Trophoblast cell (in vitro differentiated cells and primary cell): ENCODE measurements around the gene KDM4B.
A peak's percentile ranks its signal among the peaks of the same experiment; 100 is the strongest.

Experiments
- DNase-seq, 2 donors: peaks; one replicate each; pipeline ENCODE4 v3.0.0-alpha.2; 2016
- H2AFZ ChIP-seq: 2 replicates; pipeline ENCODE4 v1.6.1; 2013; ENCODE audit warnings: low read length, moderate library complexity, mild to moderate bottlenecking; ENCODE audit not compliant: insufficient read depth, poor library complexity
- H2AK5ac ChIP-seq: 2 replicates; pipeline ENCODE4 v1.6.1; 2013; ENCODE audit warnings: mild to moderate bottlenecking, low read length
- H2BK120ac ChIP-seq: 2 replicates; pipeline ENCODE4 v1.6.1; 2013; ENCODE audit warnings: low read length, mild to moderate bottlenecking, moderate library complexity; ENCODE audit not compliant: insufficient read depth, poor library complexity
- H2BK12ac ChIP-seq: 2 replicates; pipeline ENCODE4 v1.6.1; 2013; ENCODE audit warnings: mild to moderate bottlenecking, low read length, moderate library complexity
- H2BK5ac ChIP-seq: 2 replicates; pipeline ENCODE4 v1.6.1; 2013; ENCODE audit warnings: low read length, low read depth, moderate library complexity, mild to moderate bottlenecking; ENCODE audit not compliant: poor library complexity
- H3K14ac ChIP-seq: 2 replicates; pipeline ENCODE4 v1.6.1; 2013; ENCODE audit warnings: mild to moderate bottlenecking, low read length
- H3K18ac ChIP-seq: 2 replicates; pipeline ENCODE4 v1.6.1; 2013; ENCODE audit warnings: mild to moderate bottlenecking, low read length
- H3K23ac ChIP-seq: 2 replicates; pipeline ENCODE4 v1.6.1; 2013; ENCODE audit warnings: low read length
- H3K27ac ChIP-seq: 2 replicates; pipeline ENCODE4 v1.5.1; 2013; ENCODE audit warnings: low read depth, mild to moderate bottlenecking, inconsistent platforms, low read length, moderate library complexity
- H3K27me3 ChIP-seq: 2 replicates; pipeline ENCODE4 v1.6.1; 2013; ENCODE audit warnings: inconsistent platforms, mild to moderate bottlenecking, low read length, moderate library complexity; ENCODE audit not compliant: insufficient read depth
- H3K36me3 ChIP-seq, 2 experiments: 1 replicate in 1 of 2; 2 replicates in 1 of 2; pipeline ENCODE4 v1.6.1; 2013; ENCODE audit warnings: low read length in 2 of 2, mild to moderate bottlenecking in 2 of 2, moderate library complexity in 1 of 2; ENCODE audit not compliant: insufficient read depth in 2 of 2, control insufficient read depth in 1 of 2
- H3K4ac ChIP-seq: 2 replicates; pipeline ENCODE4 v1.6.1; 2013; ENCODE audit warnings: low read depth, mild to moderate bottlenecking, low read length, moderate library complexity
- H3K4me1 ChIP-seq, 2 experiments: 1 replicate in 1 of 2; 2 replicates in 1 of 2; pipeline ENCODE4 v1.6.1; 2013; ENCODE audit warnings: low read length in 2 of 2, mild to moderate bottlenecking in 2 of 2, moderate library complexity in 1 of 2; ENCODE audit not compliant: insufficient read depth in 2 of 2, control insufficient read depth in 1 of 2
- H3K4me2 ChIP-seq: 2 replicates; pipeline ENCODE4 v1.6.1; 2013; ENCODE audit warnings: inconsistent platforms, mild to moderate bottlenecking, low read length, moderate library complexity
- H3K4me3 ChIP-seq: 2 replicates; pipeline ENCODE4 v1.5.1; 2013; ENCODE audit warnings: mild to moderate bottlenecking, low read depth, low read length, inconsistent platforms
- H3K79me1 ChIP-seq: one replicate; pipeline ENCODE4 v1.6.1; 2013; ENCODE audit warnings: low read length
- H3K79me2 ChIP-seq: 2 replicates; pipeline ENCODE4 v1.6.1; 2013; ENCODE audit warnings: low read length, mild to moderate bottlenecking; ENCODE audit not compliant: control insufficient read depth, insufficient read depth, poor library complexity
- H3K9ac ChIP-seq: 2 replicates; pipeline ENCODE4 v1.6.1; 2013; ENCODE audit warnings: mild to moderate bottlenecking, low read length
- H3K9me3 ChIP-seq: 2 replicates; pipeline ENCODE4 v1.6.1; 2013; ENCODE audit warnings: low read depth, mild to moderate bottlenecking, control low read depth, inconsistent platforms, low read length; ENCODE audit not compliant: insufficient read depth
- H4K12ac ChIP-seq: 2 replicates; pipeline ENCODE4 v1.6.1; 2013; ENCODE audit warnings: low read depth, mild to moderate bottlenecking, low read length, moderate library complexity
- H4K8ac ChIP-seq: 2 replicates; pipeline ENCODE4 v1.6.1; 2013; ENCODE audit warnings: low read depth, mild to moderate bottlenecking, low read length, moderate library complexity
- H4K91ac ChIP-seq: one replicate; pipeline ENCODE4 v1.6.1; 2013; ENCODE audit warnings: low read depth, mild to moderate bottlenecking, low read length, moderate library complexity
- WGBS: extraction: QIAGEN DNeasy Blood & Tissue Kit; methylation state at CpG from one replicate; pipeline ENCODE4 v1.1.7; 2013; ENCODE audit warnings: missing lambda C conversion rate; ENCODE audit not compliant: insufficient read length, insufficient coverage; ENCODE audit errors: extremely low coverage; 5-methylcytosine and 5-hydroxymethylcytosine counted together

Gene KDM4B

GRCh38 chr19:5119297-5119998, 150.5 kb downstream of the KDM4B start:
- peaks cover 46 to 52% of the 10 kb centered on the region in 2 experiments for H3K36me3 ChIP-seq

GRCh38 chr19:5120321-5120720, 151.4 kb downstream of the KDM4B start:
- H3K36me3 ChIP-seq, result peaks cover 42 to 48% of the 10 kb centered on the region in 2 experiments
- H3K9me3 ChIP-seq, result peaks cover 2% of the 10 kb centered on the region
- no peak overlapping the region for H3K4me3 ChIP-seq
- H2BK5ac ChIP-seq, result no peak overlapping the region
- no peak overlapping the region for H2BK12ac ChIP-seq
- no peak overlapping the region for H2AFZ ChIP-seq
- H3K27ac ChIP-seq, result no peak overlapping the region
- H3K23ac ChIP-seq, result no peak overlapping the region
- no peak overlapping the region for H2AK5ac ChIP-seq
- no peak overlapping the region for H3K9ac ChIP-seq
- H3K4me2 ChIP-seq, result no peak overlapping the region
- no peak overlapping the region for H4K12ac ChIP-seq
- no peak overlapping the region for H3K4ac ChIP-seq
- no peak overlapping the region for H2BK120ac ChIP-seq
- H4K8ac ChIP-seq, result no peak overlapping the region
- H4K91ac ChIP-seq, result no peak overlapping the region
- H3K14ac ChIP-seq, result no peak overlapping the region
- peaks cover 16 to 23% of the 10 kb centered on the region in 2 experiments for H3K4me1 ChIP-seq
- H3K27me3 ChIP-seq, result no peaks in the 10 kb centered on the region
- DNase-seq, result no peak
- no peak overlapping the region for H3K18ac ChIP-seq
- no peaks in the 10 kb centered on the region for H3K79me1 ChIP-seq
- peaks cover 2% of the 10 kb centered on the region for H3K79me2 ChIP-seq
- no CpG with 5 or more reads among the region's 8 CpGs for WGBS

More at GRCh38 chr19:5119297-5119998, 150.5 kb downstream of the KDM4B start:
- Histone ChIP-seq H3K79me1 (no peaks in the 10 kb centered on the region), H2BK12ac (no peak overlapping the region), H4K8ac (no peak overlapping the region), H3K27me3 (no peaks in the 10 kb centered on the region), H3K4me1 (peaks cover 14 to 20% of the 10 kb centered on the region in 2 experiments), H3K79me2 (no peaks in the 10 kb centered on the region), H3K4me2 (no peak overlapping the region), H2AFZ (no peak overlapping the region), H2AK5ac (no peak overlapping the region), H3K23ac (no peak overlapping the region), H4K12ac (no peak overlapping the region), H4K91ac (no peak overlapping the region), H2BK120ac (no peak overlapping the region), H3K4me3 (no peak overlapping the region), H3K14ac (no peak overlapping the region), H3K9me3 (peaks cover 2% of the 10 kb centered on the region), H3K9ac (no peak overlapping the region), H3K4ac (no peak overlapping the region), H3K18ac (no peak overlapping the region), H3K27ac (no peak overlapping the region), H2BK5ac (no peak overlapping the region)
- no peak for DNase-seq
- WGBS, result no CpG with 5 or more reads among the region's 40 CpGs

DNA sequence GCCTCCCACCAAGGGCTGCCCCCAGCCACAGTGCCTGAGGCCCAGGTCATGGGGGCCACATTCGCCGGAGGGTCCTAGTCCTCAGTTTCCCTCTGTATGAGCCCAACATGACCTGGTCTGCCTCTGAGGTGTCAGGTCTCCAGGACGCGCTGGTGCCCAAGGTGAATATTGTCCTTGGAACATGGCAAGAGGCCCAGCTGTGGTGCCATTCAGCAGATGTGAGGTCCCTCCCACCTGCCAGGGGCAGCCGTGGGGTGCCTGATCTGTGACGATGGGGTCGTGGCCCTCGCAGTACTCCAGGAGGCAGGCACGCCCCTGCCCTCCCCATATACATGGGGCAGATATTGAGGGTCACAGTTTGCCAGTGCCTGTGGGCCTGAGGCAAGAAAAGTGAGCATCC, 151.9 kb downstream of the KDM4B start:
- no peak overlapping the region for H2BK5ac ChIP-seq
- H3K14ac ChIP-seq, result no peak overlapping the region
- no peaks in the 10 kb centered on the region for H3K27me3 ChIP-seq
- H4K91ac ChIP-seq, result no peak overlapping the region
- H3K4me1 ChIP-seq, result peaks cover 19 to 28% of the 10 kb centered on the region in 2 experiments
- peaks cover 44 to 47% of the 10 kb centered on the region in 2 experiments for H3K36me3 ChIP-seq
- no peaks in the 10 kb centered on the region for H3K79me1 ChIP-seq
- no peak overlapping the region for H4K12ac ChIP-seq
- no peak overlapping the region for H3K4me3 ChIP-seq
- no peak overlapping the region for H3K9ac ChIP-seq
- no peak overlapping the region for H2BK120ac ChIP-seq
- H3K23ac ChIP-seq, result no peak overlapping the region
- H3K27ac ChIP-seq, result no peak overlapping the region
- peaks cover 3% of the 10 kb centered on the region for H3K79me2 ChIP-seq
- H2AK5ac ChIP-seq, result no peak overlapping the region
- DNase-seq, result no peak
- no CpG with 5 or more reads among the region's 9 CpGs for WGBS
- no peak overlapping the region for H2BK12ac ChIP-seq
- no peak overlapping the region for H3K4me2 ChIP-seq
- no peak overlapping the region for H2AFZ ChIP-seq
- H3K18ac ChIP-seq, result no peak overlapping the region
- H4K8ac ChIP-seq, result no peak overlapping the region
- no peak overlapping the region for H3K4ac ChIP-seq
- no peaks in the 10 kb centered on the region for H3K9me3 ChIP-seq

DNA sequence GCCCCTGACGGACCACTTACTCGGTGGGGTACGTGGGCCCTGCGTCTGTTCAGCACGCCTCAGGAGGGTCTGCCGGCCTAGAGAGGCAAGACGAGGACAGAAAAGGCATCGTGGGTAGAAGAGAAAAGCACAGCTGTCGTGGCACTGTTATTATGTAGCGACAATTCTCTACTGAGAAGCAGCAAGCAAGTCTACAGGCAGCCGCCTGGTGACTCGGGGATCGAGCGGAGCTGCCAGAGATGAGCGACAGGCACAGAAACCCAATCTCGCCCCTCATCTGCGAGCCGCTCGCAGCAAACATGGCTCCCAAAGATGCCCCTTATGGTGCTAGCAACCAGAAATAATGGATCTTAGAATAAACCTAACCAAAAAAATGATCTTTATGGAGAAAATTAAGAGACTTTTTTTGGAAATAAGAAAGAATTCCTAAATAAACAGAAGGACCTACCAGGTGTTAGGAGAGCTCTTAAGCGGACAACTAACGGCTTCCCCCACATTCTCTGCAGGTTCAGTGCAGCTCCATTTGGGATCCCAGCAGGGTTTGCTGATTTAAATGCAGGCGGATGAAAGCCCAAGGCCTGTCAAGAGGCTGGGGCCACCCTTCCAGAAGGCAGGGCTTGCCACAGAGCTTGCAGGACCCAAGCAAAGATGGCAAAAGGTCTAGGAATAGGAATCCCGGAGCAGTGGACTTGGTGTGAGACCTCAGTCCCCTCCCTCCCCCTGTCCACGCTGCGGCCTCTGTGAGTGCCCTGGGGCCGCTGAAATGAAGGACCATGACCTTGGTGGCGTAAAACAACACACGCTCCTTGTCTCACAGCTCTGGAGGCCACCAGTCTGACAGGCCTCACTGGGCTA, 152.6 kb downstream of the KDM4B start:
- no CpG with 5 or more reads among the region's 28 CpGs for WGBS
- no peak overlapping the region for H4K12ac ChIP-seq
- peak overlapping the region; percentile 2 for H3K18ac ChIP-seq

More for the DNA sequence above, 152.6 kb downstream of the KDM4B start:
- no peak for DNase-seq
- H3K9ac ChIP-seq, result no peak overlapping the region
- H3K36me3 ChIP-seq, result peaks cover 45 to 47% of the 10 kb centered on the region in 2 experiments
- H4K91ac ChIP-seq, result no peak overlapping the region
- H3K14ac ChIP-seq, result no peak overlapping the region
- no peak overlapping the region for H2BK5ac ChIP-seq
- no peaks in the 10 kb centered on the region for H3K27me3 ChIP-seq
- H2BK120ac ChIP-seq, result no peak overlapping the region
- H3K23ac ChIP-seq, result no peak overlapping the region
- no peak overlapping the region for H2BK12ac ChIP-seq
- no peak overlapping the region for H3K4me2 ChIP-seq
- no peak overlapping the region for H2AFZ ChIP-seq
- H3K27ac ChIP-seq, result no peak overlapping the region
- no peak overlapping the region for H4K8ac ChIP-seq
- peaks cover 21 to 33% of the 10 kb centered on the region in 2 experiments for H3K4me1 ChIP-seq
- H2AK5ac ChIP-seq, result no peak overlapping the region
- no peak overlapping the region for H3K4me3 ChIP-seq
- peaks cover 3% of the 10 kb centered on the region for H3K79me2 ChIP-seq
- no peaks in the 10 kb centered on the region for H3K9me3 ChIP-seq
- no peaks in the 10 kb centered on the region for H3K79me1 ChIP-seq
- H3K4ac ChIP-seq, result no peak overlapping the region
